ENCODE data around the gene IL17B. TPM values are rescaled to one million over a fixed set of nuclear protein-coding genes. Genes with fewer than 3 reads are reported as not detected.
"Not testable (repeated sequence)": the region's sequence is repeated elsewhere in the genome, so short reads cannot be mapped to it uniquely, and the experiment has no call there.

IL17B gene
- total RNA-seq, 3 donors from 2014 or later: 0.64 to 5.6 (median 5.4) TPM

DNA sequence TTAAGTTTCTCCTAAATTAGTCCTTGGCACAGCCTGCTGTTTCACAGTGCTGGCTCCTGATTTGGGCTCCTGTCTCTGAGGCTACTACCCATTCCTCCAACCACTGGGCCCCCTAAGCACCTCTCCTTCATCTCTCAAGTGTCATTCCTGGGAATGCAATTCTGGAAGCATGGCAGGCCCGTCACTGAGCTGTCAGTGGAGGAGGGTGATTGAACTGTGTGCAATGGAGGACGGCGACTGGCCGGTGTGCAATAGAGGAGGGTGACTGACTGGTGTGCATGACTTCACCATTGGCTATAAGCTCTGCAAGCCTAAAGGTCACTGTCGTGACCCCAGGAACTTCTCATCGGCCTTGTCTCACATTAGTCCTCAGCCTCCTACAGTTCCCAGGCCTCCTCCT lies 12.4 kb upstream of the IL17B start:
- Histone ChIP-seq H3K9me3 (no peaks in the 10 kb centered on the region), H3K27me3 (no peaks in the 10 kb centered on the region), H3K4me1 (no peaks in the 10 kb centered on the region), H3K4me3 (no peak overlapping the region), H3K36me3 (no peaks in the 10 kb centered on the region), H3K27ac (no peak overlapping the region)
- intact Hi-C loops (cut with DNase I; ENCODE audit: low total_unique reads): no loop called here
- no peak for DNase-seq (ENCODE audit: low spot score in 2 of 2)
- no peak for TF ChIP-seq POLR2A (IDR thresholded peaks at IDR 0.05)
- TF ChIP-seq, protein P1, sequence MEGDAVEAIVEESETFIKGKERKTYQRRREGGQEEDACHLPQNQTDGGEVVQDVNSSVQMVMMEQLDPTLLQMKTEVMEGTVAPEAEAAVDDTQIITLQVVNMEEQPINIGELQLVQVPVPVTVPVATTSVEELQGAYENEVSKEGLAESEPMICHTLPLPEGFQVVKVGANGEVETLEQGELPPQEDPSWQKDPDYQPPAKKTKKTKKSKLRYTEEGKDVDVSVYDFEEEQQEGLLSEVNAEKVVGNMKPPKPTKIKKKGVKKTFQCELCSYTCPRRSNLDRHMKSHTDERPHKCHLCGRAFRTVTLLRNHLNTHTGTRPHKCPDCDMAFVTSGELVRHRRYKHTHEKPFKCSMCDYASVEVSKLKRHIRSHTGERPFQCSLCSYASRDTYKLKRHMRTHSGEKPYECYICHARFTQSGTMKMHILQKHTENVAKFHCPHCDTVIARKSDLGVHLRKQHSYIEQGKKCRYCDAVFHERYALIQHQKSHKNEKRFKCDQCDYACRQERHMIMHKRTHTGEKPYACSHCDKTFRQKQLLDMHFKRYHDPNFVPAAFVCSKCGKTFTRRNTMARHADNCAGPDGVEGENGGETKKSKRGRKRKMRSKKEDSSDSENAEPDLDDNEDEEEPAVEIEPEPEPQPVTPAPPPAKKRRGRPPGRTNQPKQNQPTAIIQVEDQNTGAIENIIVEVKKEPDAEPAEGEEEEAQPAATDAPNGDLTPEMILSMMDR (IDR thresholded peaks at IDR 0.05): no peak
- no peak for TF ChIP-seq POLR2AphosphoS5 (IDR thresholded peaks at IDR 0.05)

DNA sequence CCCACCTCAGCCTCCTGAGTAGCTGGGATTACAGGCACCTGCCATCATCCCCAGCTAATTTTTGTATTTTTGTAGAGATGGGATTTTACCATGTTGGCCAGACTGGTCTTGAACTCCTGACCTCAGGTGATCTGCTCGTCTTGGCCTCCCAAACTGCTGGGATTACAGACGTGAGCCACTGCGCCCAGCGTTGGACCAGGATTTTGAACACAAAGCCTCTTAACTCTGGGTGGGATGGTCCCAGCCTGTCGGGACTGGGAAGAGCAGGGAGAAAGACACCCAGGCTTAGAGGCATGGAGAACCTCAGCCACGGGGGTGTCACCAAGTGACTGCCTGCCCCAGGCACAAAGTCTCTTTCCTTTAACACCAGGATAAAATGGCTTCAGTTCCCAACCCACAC lies 12.0 kb upstream of the IL17B start:
- intact Hi-C loops (cut with DNase I; ENCODE audit: low total_unique reads); H3K36me3 ChIP-seq; H3K4me1 ChIP-seq; H3K9me3 ChIP-seq; H3K27me3 ChIP-seq; DNase-seq (ENCODE audit: low spot score in 2 of 2); H3K27ac ChIP-seq; H3K4me3 ChIP-seq: not testable (repeated sequence)

DNA sequence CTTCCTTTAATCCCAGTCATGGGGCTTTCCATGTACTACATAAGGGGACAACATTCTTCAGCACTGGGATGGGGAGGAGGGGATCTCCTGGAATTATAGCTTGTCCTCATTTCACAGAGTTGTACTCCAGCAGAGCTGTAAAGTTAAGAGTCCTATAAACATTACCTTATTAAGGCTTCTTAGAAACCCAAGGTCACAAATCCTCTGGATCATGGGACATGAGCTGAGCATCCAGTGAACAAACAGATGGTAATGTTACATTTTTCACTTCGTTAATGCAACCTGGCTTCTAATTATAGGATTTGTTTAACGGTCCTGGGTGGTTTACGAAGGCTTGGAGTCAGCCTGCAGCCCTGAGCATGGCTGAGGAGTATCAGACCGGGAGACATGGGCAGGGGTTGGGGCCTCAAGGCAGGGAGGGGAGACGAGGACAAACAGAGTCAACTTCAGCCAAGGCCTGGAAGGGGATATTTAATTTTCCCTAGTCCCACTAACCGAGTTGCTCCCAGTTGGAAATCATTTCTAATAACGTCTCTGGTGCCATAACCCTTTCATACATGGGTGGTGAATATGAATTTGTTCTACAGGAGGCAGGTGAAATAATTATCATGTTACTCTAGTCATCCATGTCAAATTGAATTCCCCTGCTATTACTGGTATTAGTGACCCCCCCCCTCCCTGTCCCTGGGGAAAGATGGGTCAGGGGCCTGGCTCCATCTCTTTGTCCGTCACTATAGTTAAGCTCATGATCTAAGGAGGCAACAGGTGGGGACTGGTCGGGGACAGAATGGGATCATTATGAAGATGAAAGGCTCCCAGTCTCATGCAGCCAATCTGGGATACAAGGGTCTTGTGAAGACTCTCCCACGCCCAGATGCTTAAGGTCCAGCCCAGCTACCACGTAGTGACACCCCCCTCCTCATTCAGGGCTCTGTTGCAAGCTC lies 10.7 kb upstream of the IL17B start:
- no peaks in the 10 kb centered on the region for H3K4me1 ChIP-seq
- H3K36me3 ChIP-seq: no peaks in the 10 kb centered on the region
- H3K27me3 ChIP-seq: no peaks in the 10 kb centered on the region
- no peak for TF ChIP-seq POLR2A (IDR thresholded peaks at IDR 0.05)
- TF ChIP-seq POLR2AphosphoS5 (IDR thresholded peaks at IDR 0.05): no peak
- TF ChIP-seq, protein P1 (IDR thresholded peaks at IDR 0.05): no peak
- intact Hi-C loops (cut with DNase I; ENCODE audit: low total_unique reads): no loop called here
- H3K9me3 ChIP-seq: no peaks in the 10 kb centered on the region
- peak overlapping the region in 1 of 2 donors; percentile 82 for H3K27ac ChIP-seq
- DNase-seq (ENCODE audit: low spot score in 2 of 2): no peak
- H3K4me3 ChIP-seq: no peak overlapping the region

GRCh38 chr5:149388498-149389190 lies 9.6 kb upstream of the IL17B start:
- no peak for DNase-seq (ENCODE audit: low spot score in 2 of 2)
- H3K27ac ChIP-seq: peak overlapping the region; percentile 61 to 82
- no peaks in the 10 kb centered on the region for H3K27me3 ChIP-seq
- no peaks in the 10 kb centered on the region for H3K9me3 ChIP-seq
- H3K4me3 ChIP-seq: no peak overlapping the region
- H3K36me3 ChIP-seq: no peaks in the 10 kb centered on the region
- no peak for TF ChIP-seq POLR2A (IDR thresholded peaks at IDR 0.05)
- no peak for TF ChIP-seq POLR2AphosphoS5 (IDR thresholded peaks at IDR 0.05)
- TF ChIP-seq, protein P1 (IDR thresholded peaks at IDR 0.05): no peak
- intact Hi-C loops (cut with DNase I; ENCODE audit: low total_unique reads): no loop called here
- H3K4me1 ChIP-seq: no peaks in the 10 kb centered on the region

GRCh38 chr5:149387982-149388381 lies 8.9 kb upstream of the IL17B start:
- Histone ChIP-seq H3K4me3 (no peak overlapping the region), H3K36me3 (no peaks in the 10 kb centered on the region), H3K4me1 (no peaks in the 10 kb centered on the region), H3K27me3 (no peaks in the 10 kb centered on the region), H3K9me3 (no peaks in the 10 kb centered on the region), H3K27ac (peak overlapping the region; percentile 61 to 82)
- intact Hi-C loops (cut with DNase I; ENCODE audit: low total_unique reads): no loop called here
- no peak for DNase-seq (ENCODE audit: low spot score in 2 of 2)
- no peak for TF ChIP-seq POLR2A (IDR thresholded peaks at IDR 0.05)
- no peak for TF ChIP-seq POLR2AphosphoS5 (IDR thresholded peaks at IDR 0.05)
- TF ChIP-seq, protein P1 (IDR thresholded peaks at IDR 0.05): no peak

Data from breast epithelium (tissue), 4 donors.